ENCODE data around the gene SORCS2.

DNA sequence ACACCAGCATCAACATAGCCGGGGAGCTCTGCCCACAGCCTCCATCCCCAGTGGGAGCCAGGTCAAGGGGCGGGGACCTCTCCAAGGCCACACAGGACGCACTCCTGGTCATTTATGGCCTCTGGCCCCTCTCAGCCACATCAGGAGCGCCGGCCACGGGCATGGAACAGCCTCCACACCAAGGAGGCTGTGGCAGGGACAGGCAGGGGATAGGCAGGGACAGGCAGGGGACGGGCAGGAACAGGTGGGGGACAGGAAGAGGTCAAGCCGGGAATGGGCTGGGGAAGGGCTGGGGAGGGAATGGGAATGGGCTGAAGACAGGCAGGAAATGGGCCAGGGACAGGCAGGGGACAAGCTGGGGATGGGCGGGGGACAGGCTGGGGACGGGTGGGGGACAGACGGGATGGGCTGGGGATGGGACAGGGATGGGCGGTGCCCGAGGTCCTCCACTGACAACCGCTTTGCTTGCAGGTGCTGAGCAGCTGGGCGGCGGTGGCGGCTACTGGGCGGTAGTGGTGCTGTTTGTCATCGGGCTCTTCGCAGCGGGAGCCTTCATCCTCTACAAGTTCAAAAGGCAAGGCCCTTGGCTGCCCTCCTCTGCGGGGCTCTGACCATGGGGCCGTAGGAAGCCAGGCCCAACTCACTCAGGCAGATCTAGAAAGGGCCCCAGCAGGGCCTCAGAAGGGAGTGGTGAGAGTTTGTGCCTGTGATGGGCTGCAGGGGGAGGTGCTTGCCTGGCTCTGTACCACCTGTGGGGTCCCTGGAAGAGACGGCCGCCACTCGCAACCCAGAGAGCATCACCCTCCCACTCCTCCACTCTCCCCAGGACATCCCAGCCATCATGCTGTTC lies 541.7 kb downstream of the SORCS2 start:
- no peak for TF ChIP-seq POLR2AphosphoS5 (IDR thresholded peaks at IDR 0.05)
- TF ChIP-seq, protein P1, sequence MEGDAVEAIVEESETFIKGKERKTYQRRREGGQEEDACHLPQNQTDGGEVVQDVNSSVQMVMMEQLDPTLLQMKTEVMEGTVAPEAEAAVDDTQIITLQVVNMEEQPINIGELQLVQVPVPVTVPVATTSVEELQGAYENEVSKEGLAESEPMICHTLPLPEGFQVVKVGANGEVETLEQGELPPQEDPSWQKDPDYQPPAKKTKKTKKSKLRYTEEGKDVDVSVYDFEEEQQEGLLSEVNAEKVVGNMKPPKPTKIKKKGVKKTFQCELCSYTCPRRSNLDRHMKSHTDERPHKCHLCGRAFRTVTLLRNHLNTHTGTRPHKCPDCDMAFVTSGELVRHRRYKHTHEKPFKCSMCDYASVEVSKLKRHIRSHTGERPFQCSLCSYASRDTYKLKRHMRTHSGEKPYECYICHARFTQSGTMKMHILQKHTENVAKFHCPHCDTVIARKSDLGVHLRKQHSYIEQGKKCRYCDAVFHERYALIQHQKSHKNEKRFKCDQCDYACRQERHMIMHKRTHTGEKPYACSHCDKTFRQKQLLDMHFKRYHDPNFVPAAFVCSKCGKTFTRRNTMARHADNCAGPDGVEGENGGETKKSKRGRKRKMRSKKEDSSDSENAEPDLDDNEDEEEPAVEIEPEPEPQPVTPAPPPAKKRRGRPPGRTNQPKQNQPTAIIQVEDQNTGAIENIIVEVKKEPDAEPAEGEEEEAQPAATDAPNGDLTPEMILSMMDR (IDR thresholded peaks at IDR 0.05), result no peak
- no peak for TF ChIP-seq EP300 (IDR thresholded peaks at IDR 0.05)
- TF ChIP-seq POLR2A (IDR thresholded peaks at IDR 0.05), result no peak
